MM.1S (cell line): ENCODE data around the gene HAO2.

Source experiments
- CTCF ChIP-seq: fragments of 300-600 bp; sonication (generic); IDR thresholded peaks from 2 replicates; pipeline ENCODE4 v1.5.1; 2016; ENCODE audit warnings: antibody characterized with exemption, low read length, mixed read lengths
- EZH2 ChIP-seq: fragments of 300-600 bp; sonication (generic); optimal IDR thresholded peaks from 2 replicates; pipeline ENCODE3; 2017; ENCODE audit warnings: low read depth, mild to moderate bottlenecking, antibody characterized with exemption, low read length, mixed read lengths
- EZH2phosphoT487 ChIP-seq: fragments of 300-600 bp; sonication (generic); IDR thresholded peaks from 2 replicates; pipeline ENCODE4 v1.6.1; 2018; ENCODE audit warnings: antibody characterized with exemption, low read length

GRCh38 chr1:119338004-119338403 is 30.6 kb upstream of the HAO2 start:
- TF ChIP-seq CTCF, result no peak
- TF ChIP-seq EZH2phosphoT487, result no peak
- TF ChIP-seq EZH2, result no peak
